Kidney (tissue), 14 donors: Measurements from ENCODE around the gene CACNB4. TPM values are rescaled to one million over a fixed set of nuclear protein-coding genes. Genes with fewer than 3 reads are reported as not detected.
A peak's percentile ranks its signal among the peaks of the same experiment; 100 is the strongest.

ENCODE experiments used
- DNase-seq, 5 donors: peaks; one replicate each; pipeline ENCODE4 v3.0.0-alpha.2; 2013 to 2020
- FAIRE-seq: peaks from 2 replicates; lab custom pipeline; 2012; peaks lifted over from hg19 to GRCh38; lab: Jason Lieb, UNC
- H3K27ac ChIP-seq, 2 donors: one replicate each; pipeline ENCODE4 v1.7.0; 2013; ENCODE audit warnings: low read depth in 2 of 2, low read length in 2 of 2, inconsistent platforms in 1 of 2
- H3K27me3 ChIP-seq: one replicate; pipeline ENCODE4 v1.7.1; 2013; ENCODE audit warnings: low read length, inconsistent platforms; ENCODE audit not compliant: control insufficient read depth, insufficient read depth
- H3K36me3 ChIP-seq, 3 donors: one replicate each; pipeline versions ENCODE4 v1.7.0 to v1.7.1; 2013; ENCODE audit warnings: low read length in 3 of 3, control low read depth in 1 of 3, inconsistent platforms in 1 of 3; ENCODE audit not compliant: insufficient read depth in 3 of 3, control insufficient read depth in 2 of 3
- H3K4me1 ChIP-seq, 3 donors: one replicate each; pipeline versions ENCODE4 v1.7.0 to v1.7.1; 2013; ENCODE audit warnings: low read length in 3 of 3, inconsistent platforms in 1 of 3, low read depth in 1 of 3; ENCODE audit not compliant: control insufficient read depth in 2 of 3, insufficient read depth in 2 of 3
- H3K4me3 ChIP-seq, 3 donors: one replicate each; pipeline versions ENCODE4 v1.7.0 to v1.8.1; 2013; ENCODE audit warnings: low read length in 3 of 3, control low read depth in 1 of 3, inconsistent platforms in 1 of 3
- H3K9ac ChIP-seq, 3 donors: one replicate each; pipeline versions ENCODE4 v1.7.0 to v1.7.1; 2013; ENCODE audit warnings: low read length in 3 of 3, control low read depth in 1 of 3, inconsistent platforms in 1 of 3
- H3K9me3 ChIP-seq, 3 donors: one replicate each; pipeline versions ENCODE4 v1.7.0 to v1.7.1; 2013; ENCODE audit warnings: low read length in 3 of 3, control low read depth in 1 of 3, inconsistent platforms in 1 of 3; ENCODE audit not compliant: control insufficient read depth in 2 of 3, insufficient read depth in 1 of 3
- CTCF ChIP-seq: IDR thresholded peaks from 3 replicates; pipeline ENCODE4 v1.5.1; 2012; ENCODE audit warnings: mild to moderate bottlenecking, moderate library complexity, borderline replicate concordance; ENCODE audit not compliant: insufficient read depth; ENCODE audit errors: extremely low read depth
- intact Hi-C: fragments of 100-400 bp; cut with DNase I; formaldehyde crosslinking; loops from one replicate; pipeline ENCODE4 v1.11.1; 2022
- polyA plus RNA-seq: library from polyadenylated mRNA; stranded (reverse); fragments of 350-450 nt; fragmentation: Illumina TruSeq; extraction: RNeasy Lipid Tissue Mini Kit (QIAGEN cat#74804); gene quantifications from one replicate; pipeline ENCODE4 v1.2.3, GENCODE V29; 2014; ENCODE audit warnings: low read depth, low replicate concordance; ENCODE audit not compliant: insufficient read depth
- total RNA-seq: library from RNA; stranded (reverse); fragmentation: NEBNext Ultra II Directional; extraction: Animal tissue kit (Norgen Biotek cat#: 25700); gene quantifications from one replicate; pipeline ENCODE4 v1.2.1, GENCODE V29; 2021
- donor health status: control.
- donor health status: control.
- donor health status: control.
- donor health status: control.
- donor health status: control.
- donor health status: DM: yes; HTN: yes; CAD: no.
- donor health status: Normal renal cell carcinoma (clear cell type).

Gene CACNB4
- total and polyA plus RNA-seq, 2 donors from 2014 or later, result 1.3 to 2.2 TPM

GRCh38 chr2:151978709-151979108 is 120.1 kb downstream of the CACNB4 start:
- Histone ChIP-seq H3K4me1 (peaks cover 0 to 5% (median 3%) of the 10 kb centered on the region in 3 donors), H3K27ac (no peak overlapping the region), H3K27me3 (no peaks in the 10 kb centered on the region), H3K9me3 (no peaks in the 10 kb centered on the region), H3K4me3 (no peak overlapping the region), H3K36me3 (no peaks in the 10 kb centered on the region), H3K9ac (no peak overlapping the region)
- FAIRE-seq (no peak), DNase-seq (peak in 1 of 5 donors; percentile 63)
- intact Hi-C loops, result no loop called here
- TF ChIP-seq CTCF, result no peak

- Histone ChIP-seq H3K36me3 (no peaks in the 10 kb centered on the region), H3K4me3 (no peak overlapping the region), H3K27me3 (no peaks in the 10 kb centered on the region), H3K9ac (no peak overlapping the region), H3K27ac (no peak overlapping the region), H3K9me3 (no peaks in the 10 kb centered on the region), H3K4me1 (peaks cover 0 to 5% (median 3%) of the 10 kb centered on the region in 3 donors)
- intact Hi-C loops, result no loop called here
- FAIRE-seq, result no peak
- no peak for TF ChIP-seq CTCF
- DNase-seq, result no peak
These were observed 121.2 kb downstream of the CACNB4 start for GRCh38 chr2:151977631-151978030.

- Histone ChIP-seq H3K4me3 (no peak overlapping the region), H3K9me3 (no peaks in the 10 kb centered on the region), H3K9ac (no peak overlapping the region), H3K27me3 (no peaks in the 10 kb centered on the region), H3K36me3 (no peaks in the 10 kb centered on the region), H3K27ac (no peak overlapping the region), H3K4me1 (peaks cover 0 to 5% (median 3%) of the 10 kb centered on the region in 3 donors)
- DNase-seq, result no peak
- FAIRE-seq, result no peak
- intact Hi-C loops, result no loop called here
- no peak for TF ChIP-seq CTCF
These were observed 121.9 kb downstream of the CACNB4 start for GRCh38 chr2:151976945-151977353.
